Left renal pelvis (tissue), 4 donors: ENCODE data around the gene BIRC5. TPM values are rescaled to one million over a fixed set of nuclear protein-coding genes. Genes with fewer than 3 reads are reported as not detected.

ENCODE experiments used
- DNase-seq, 4 donors: peaks; one replicate each; pipeline ENCODE4 v3.0.0-alpha.2; 2013; ENCODE audit warnings: low read depth in 4 of 4, low spot score in 3 of 4
- polyA plus RNA-seq, 4 donors: library from polyadenylated mRNA; unstranded; fragments of 120-200 nt; gene quantifications; one replicate each; pipeline ENCODE4 v1.2.1, GENCODE V29; 2013; ENCODE audit not compliant: insufficient read length in 4 of 4

Gene BIRC5
- polyA plus RNA-seq, 4 donors, result 22.8 to 31.1 (median 26.6) TPM

DNA sequence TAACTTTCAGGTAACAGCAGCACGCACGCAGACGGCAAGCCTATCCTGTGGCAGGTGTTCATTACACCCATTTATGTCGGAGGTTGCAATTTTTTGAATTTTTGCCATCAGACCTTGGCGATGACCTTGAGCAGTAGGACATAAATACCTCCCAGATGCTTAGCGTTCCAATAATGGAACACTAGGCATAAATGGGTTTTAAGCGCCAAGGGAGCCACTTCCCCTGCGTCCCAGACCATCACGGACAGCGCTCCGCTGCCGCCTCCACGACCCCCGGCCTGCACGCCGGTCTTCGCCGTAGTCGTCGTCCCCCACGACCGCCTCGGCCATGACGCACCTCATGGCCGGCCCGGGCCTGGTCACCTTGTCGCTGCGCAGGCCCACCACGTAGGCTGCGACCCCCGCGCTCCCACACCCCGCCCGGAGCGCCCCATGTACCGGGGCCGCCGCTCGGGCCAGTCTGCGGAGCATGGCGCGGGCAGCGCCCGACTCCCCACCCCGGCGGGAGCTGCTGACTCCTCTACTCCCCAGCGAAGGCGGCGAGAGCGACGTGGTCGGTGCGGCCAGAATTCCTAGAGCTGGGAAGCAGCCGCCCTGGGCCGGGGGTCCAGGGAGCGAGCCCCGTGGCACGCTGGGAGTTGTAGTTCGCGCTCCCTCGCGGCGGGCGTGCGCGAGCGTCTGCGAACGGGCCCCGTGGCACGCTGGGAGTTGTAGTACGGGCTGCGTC, 40.1 kb downstream of the BIRC5 start:
- DNase-seq, result peak; percentile 71 to 81 (median 78)

DNA sequence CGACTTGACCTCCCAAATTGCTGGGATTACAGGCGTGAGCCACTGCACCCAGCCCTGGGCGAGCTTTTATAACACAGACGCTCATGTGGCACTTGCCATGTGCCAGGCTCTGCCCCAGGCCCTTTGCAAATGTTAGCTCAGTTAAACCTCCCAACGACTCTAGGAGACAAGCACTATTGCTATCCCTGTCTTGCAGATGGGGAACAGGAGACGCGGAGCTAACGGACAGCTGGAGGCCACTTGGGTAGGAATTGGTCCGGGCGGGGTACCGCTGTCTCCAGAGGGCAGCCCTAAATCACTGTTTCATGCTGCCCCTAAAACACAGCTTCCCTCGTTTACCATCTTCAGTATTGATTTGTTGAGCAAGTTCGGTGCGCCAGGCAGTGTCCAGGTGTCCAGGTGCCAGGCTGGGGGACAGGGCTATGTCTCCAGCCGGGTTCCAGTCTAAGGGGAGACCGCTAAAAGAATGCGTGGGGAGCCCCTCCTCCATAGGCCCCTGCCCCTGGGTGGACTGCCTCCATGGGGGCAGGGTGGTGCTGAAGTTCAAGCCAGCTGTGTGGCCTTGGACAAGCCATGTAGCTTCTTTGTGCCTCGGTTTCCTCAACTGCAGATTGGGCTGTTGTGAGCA, 41.1 kb downstream of the BIRC5 start:
- DNase-seq, result no peak

DNA sequence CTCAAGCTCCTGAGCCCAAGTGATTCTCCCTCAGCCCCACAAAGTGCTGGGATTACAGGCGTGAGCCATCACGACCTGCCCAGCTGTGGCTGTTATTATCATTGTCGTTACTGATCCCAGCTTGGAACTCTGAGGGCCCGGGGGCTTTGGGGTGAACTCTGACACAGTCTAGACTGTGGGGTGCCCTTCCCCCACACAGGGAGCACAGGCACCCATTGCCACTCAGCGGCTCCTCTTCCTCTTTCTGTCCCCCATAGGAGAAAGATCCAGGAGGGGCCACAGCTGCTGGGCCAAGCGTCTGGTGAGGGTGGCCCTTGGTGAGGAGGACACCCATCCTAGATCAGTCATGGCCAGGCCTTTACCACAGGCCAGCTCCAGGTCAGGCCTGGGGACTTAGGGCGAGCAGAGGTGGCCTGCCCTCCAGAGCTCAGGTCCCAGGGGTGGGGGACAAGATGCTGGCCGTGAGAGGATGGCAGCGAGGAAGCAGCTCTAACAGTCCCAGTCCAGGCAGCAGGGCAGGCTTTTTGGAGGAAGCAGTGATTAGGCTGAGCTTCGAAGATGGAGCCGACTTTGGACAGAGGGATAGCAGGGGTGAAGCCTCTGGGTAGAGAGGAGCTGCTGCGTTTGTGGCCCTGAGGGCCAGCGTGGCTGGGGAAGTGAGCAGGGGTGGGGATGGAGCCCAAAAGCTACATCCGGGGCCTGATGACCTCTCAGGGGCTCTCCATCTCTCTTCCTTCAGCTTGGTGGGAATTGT, 42.1 kb downstream of the BIRC5 start:
- DNase-seq, result no peak

- DNase-seq, result no peak
Observed at GRCh38 chr17:78256707-78257591, 42.9 kb downstream of the BIRC5 start.

GRCh38 chr17:78257810-78258322, 43.8 kb downstream of the BIRC5 start:
- DNase-seq, result no peak

DNA sequence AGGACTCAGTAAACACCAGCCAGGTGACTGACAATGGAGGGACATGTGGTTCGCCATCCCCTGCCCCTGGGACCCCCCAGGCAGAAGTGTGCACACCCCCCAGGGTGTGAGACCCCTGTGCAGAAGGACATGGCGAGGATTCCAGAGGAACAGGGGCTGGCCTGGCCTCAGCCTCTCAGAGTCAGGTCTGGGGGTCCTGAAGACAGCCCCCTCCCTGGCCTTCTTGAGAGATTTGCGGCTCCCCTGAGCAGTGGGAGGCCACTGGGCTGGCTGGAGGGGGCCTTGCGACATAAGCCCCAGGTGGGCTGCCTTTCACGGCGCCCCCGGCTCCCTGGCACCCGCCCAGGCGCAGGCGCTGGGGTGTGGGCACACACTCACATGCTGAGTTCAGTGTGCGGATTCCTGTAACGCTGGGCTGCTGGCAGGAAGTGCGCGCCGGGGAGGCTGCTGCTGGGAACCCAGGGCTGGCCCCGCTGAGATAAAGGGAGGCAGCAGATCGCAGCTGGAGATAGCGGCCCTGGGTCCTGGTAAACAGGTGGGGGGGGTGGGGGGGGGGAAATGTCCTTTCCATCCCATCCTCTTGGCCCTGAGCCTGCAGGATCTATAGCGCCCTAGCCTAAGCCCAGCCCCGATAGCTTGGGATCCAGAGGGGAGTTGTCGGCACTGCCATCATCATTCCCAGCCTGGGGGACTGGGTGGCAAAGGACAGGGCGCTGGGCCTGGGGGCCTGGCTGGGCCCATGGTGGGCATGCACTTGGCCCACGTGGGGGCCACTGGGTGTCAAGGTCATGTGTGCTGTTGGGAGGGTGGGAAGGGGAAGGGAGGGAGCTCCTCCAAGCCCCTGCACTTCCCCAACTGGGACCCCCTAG, 44.5 kb downstream of the BIRC5 start:
- DNase-seq, result no peak

DNA sequence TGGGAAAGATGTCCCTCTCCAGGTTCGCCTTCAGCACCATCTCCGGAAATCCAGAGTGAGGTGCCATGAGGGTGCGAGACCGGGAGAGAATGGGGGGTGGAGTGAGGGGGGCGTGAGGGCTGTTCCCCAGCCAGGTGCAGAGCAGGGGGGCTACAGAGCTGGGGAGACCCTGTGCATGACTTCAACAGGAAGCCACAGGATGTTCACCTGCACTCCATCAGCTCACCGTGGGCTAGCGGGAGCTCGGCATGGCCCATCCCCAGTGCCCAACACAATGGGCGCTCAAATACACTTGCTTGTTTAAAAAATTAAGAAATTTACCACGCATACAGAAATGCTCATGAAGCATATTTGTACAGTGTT, 45.1 kb downstream of the BIRC5 start:
- no peak for DNase-seq

GRCh38 chr17:78263063-78263735, 49.1 kb downstream of the BIRC5 start:
- DNase-seq, result no peak

DNA sequence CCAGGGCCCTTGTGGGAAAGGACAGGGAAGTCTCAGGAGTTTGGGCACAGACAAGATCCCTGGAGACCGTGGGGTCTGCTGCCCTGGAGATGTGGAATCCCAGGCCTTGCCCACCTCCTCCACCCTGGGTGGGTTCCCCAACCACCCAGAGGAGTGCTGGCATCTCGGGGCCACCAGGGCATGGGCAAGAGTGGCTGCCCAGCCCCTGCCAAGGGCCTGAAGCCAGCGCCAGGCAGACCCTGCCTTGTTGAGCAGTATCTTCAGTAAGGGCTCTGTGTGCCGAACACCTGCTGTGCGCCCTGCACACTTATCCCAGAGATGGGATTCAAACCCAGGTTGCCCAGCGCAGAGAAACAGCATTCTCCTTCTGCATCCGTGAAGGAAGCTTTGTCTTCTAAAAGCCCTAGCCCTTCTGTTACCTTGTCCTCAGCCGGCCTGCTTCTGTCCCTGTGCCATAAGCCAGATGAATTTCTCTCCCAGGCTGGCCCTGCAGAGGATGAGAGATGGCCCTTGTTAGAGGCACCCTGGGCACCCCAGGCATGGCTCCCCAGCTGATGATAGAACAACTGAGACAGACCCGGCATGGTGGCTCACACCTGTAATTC, 49.8 kb downstream of the BIRC5 start:
- no peak for DNase-seq

DNA sequence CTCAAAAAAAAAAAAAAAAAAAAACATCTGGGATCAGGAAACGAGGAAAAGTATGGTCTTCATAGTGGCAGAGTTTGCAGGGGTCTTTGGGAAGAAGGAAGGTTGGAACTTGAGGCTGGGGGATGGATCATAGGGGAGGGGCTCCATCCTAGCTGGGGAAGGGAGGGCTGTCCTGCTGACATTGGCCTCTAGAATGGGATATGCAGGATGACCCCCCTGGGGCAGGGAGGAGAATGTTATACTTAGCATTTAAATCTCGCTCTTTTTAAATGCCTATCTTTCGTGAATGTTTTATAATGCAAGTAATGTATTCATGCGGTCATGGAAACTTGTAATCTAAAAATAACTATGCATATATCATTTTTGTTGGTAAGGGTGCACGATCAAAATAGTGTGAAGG, 50.5 kb downstream of the BIRC5 start:
- no peak for DNase-seq

DNA sequence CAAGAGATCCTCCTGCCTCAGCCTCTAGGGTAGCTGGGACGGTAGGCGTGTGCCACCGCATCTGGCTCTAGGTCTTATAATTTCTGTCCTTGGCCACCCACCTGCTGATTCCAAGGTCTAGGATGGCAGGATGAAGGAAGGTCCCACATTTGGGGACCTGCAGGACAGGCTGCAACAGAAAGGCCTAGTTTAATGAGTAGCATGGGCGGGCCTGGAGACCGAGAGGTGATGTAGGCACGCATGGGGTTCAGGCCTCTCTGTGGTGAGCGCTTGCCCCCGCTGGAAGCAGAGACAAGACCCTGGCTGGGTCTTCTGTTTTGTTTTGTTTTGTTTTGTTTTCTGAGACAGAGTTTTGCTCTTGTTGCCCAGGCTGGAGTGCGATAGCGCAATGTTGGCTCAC, 51.1 kb downstream of the BIRC5 start:
- no peak for DNase-seq

GRCh38 chr17:78266231-78266631, 52.2 kb downstream of the BIRC5 start:
- no peak for DNase-seq

DNA sequence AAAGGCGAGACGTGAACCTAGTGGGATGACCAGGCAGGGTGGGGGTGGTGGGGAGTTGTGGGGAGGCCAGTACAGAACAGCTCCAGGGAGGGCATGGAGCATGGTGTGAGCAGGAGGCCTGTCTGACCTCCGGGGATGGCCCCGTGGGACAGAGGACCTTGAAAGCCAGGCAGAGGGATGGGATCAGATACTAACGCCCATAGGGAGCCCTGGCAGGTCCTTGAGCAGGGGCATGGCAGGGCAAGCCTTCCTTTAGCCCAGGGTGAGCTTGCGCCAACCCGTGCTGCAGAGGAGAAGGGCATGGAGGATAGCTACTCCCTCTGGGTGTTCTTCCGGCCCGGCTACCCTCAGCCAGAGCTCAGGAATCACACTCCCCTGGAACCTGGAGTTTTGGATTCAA, 52.7 kb downstream of the BIRC5 start:
- DNase-seq, result no peak

DNA sequence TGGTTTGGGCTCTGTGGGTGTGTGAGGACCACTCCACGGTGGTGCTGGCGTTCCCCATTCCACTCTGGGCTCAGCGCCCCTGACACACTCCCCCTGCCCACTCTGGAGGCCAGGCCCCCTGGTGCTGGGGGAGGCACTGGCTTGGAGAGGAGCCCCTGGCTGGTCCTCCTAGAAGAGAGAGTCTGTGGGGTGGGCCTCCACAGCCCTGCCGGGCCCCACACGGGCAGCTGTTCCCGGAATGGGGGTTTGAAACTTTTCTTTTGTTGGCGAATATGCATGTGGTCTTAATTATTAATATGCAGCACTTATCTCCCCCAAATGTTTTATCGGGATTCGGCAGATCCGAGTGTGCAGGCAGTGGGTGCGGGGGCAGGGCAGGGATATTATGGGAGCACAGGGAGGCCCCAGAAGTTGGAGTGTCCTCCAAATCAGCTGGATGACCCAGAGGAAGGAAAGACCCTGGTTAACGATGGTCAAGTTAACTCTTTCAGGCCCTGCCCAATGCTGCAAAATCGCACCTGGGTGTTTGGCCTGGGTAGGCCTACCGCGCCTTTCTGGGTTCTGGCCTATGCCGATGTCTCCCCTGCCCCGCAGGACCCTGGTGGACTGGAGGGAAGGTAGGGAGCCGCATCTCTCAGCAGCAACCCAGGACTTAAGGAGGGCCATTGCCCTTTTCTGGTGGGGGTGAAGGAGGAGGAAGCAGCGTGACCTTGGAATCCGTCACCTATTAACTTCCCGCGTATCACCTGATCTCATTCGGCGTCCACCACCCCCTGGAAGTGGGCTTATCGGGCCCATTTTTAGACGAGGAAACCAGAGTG, 53.4 kb downstream of the BIRC5 start:
- DNase-seq, result no peak

DNA sequence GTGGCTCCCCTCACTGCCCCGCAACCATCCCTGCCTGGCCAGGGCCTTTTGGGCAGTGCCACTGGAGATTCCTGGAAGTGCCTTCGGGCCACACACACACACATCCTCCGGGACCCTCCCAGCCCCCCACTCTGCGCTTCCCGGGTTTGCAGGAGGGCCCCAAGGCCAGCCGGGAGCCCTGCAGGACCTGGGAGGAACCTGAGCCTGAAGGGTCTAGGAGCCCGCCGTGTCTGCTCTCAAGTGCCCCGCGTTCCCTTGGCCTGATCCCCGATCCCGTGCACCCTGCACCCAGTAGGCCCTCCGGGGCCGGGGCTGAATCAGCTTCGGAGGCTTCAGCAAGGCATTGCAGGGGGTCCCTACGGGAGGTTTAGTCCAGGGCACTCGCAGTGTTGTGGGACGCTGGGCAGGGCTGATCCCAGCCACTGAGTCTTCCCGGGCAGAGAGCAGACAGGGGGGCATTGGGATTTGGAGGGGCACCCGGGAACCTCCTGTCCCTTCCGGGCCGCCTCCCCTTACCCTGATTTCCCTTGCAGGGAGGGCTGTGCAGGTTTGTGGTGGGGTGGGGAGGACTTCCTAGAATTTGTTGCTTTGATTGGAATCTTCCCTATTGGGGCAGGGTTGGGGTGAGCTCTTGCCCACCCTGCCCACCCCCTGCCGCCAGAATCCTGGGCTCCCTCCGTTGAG, 54.3 kb downstream of the BIRC5 start:
- no peak for DNase-seq

- no peak for DNase-seq
Observed at GRCh38 chr17:78268951-78269905, 55.2 kb downstream of the BIRC5 start.
